ENCODE measurements around the gene DYRK1B.

- TF ChIP-seq CTCF (optimal IDR thresholded peaks at IDR 0.05 in 1 of 3, IDR thresholded peaks at IDR 0.05 in 1 of 3, conservative IDR thresholded peaks at IDR 0.05 in 1 of 3; ENCODE audit: extremely low read depth in 1 of 3, insufficient read depth in 2 of 3, low read length in 3 of 3) (no peak), EZH2 (IDR thresholded peaks at IDR 0.05; ENCODE audit: low read length) (no peak)
Measured at GRCh38 chr19:39878398-39878797, 44.4 kb upstream of the DYRK1B start.

Measured in keratinocyte (primary cell).